ENCODE data around the gene TRIP12.
A peak's percentile ranks its signal among the peaks of the same experiment; 100 is the strongest.
"Not testable (repeated sequence)": the region's sequence is repeated elsewhere in the genome, so short reads cannot be mapped to it uniquely, and the experiment has no call there.

TRIP12 gene

GRCh38 chr2:229831805-229832509 lies 89.9 kb downstream of the TRIP12 start:
- no peak for DNase-seq (ENCODE audit: low read depth)

- DNase-seq (ENCODE audit: low read depth), result no peak
These were observed 96.3 kb downstream of the TRIP12 start for GRCh38 chr2:229825476-229825875.

GRCh38 chr2:229821316-229821715 lies 100.5 kb downstream of the TRIP12 start:
- DNase-seq (ENCODE audit: low read depth), result no peak

DNA sequence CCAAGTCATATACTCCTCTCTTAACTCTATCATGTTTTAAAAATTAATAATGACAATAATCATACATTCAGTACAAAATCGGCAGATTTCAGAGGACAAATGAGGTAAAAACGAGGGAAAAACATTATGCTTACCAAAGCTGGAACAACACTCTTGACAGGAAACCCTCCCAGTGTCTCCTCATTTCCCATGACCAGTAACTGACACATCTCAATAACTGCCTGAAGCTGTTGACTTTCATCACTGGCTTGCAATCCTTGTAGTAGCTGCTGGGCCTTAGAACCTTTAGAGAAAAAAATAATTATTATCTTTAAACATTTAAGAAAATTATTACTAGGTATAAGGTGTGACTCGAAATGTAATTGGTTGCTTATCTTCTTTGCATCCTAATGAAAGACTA lies 103.6 kb downstream of the TRIP12 start:
- DNase-seq (ENCODE audit: low read depth), result no peak

DNA sequence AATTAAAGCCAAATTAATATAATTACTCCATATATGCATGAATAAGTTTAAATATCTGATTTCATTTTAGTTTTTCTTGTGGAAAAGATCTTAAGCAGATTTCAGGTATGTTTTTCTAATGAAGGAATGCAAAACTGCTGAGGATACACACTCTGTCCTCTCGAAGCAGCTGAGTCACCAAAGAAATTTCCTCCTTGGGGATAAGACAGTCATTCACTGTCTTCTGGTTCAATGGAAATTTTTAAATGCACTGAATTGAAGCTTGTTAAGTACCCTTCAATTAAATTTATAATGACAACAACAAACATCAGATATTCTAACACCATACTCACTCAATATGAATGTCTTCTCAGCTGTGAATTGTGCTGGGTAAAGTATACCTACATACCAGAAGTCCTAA lies 106.0 kb downstream of the TRIP12 start:
- DNase-seq (ENCODE audit: low read depth), result no peak

DNA sequence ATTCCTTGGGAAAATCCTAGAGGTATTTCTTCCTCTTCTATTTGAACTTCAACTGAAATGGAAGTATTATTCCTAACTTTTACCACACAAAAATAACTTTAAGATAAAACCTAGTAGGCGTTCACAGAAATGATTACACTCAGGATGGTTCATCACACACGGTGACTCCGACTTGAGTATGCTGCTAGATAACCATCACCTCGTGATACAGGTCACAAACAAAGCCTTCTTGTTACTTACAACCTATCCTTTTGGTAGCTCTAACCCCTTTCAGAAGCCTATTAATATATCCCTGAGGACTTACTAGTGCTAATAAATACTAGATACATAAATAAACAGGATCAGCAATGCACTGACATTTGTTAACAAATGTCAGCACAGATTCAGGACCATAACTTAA lies 106.5 kb downstream of the TRIP12 start:
- no peak for DNase-seq (ENCODE audit: low read depth)

- DNase-seq (ENCODE audit: low read depth), result peak; percentile 46
These were observed 111.0 kb downstream of the TRIP12 start for GRCh38 chr2:229810786-229811185.

DNA sequence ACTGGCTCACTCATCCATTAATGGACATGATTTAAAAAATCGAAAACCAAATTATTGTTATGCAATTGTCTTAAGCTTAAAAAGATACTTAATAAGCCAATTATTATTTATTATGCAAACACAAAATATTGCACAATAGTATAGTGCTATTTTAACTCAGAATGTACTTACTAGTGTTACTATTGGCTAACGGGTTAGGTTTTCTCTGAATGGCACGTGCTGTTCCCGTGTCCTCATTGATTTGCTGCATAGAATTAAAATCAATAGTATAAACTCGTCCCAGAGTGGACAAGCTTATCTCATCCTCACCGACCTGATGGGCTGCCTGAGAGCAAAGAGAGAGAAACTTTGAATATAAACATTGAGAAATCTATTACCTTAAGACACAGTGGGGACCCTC lies 116.2 kb downstream of the TRIP12 start:
- no peak for DNase-seq (ENCODE audit: low read depth)

GRCh38 chr2:229802785-229803184 lies 119.0 kb downstream of the TRIP12 start:
- DNase-seq (ENCODE audit: low read depth), result no peak

DNA sequence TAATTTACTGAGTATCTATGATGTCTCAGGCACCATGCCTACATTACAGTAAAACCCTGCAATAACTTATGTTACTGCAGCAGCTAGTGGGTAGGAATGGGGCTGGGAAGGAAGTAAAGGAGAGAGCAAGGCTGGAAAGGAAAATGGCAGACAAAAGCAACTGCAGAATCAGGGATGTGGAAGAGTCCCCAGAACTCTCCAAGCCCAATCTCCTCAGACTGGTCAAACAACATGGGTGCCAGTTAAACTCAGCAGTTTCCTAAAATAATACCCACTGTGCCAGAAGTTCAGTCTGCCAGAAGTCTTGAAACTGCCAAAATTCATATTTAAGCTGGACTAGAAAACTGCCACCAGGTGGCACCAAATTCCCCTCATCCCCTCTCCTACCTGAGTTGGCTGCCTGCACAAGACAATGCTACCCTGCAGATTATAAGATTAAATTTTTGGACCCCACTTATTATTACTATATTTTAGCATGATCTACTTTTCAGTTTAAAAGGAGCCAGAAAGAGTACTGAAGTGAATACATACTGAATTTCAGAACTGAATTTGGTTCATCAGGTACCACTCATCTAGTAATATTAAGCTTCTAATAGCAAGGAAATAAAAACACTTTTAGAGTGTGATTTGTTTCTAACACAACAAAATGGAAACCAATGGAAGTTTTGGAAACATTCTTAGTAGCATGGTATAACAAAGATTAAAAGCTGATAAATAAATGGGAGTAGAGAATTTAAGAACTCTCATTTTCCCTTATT lies 120.6 kb downstream of the TRIP12 start:
- no peak for DNase-seq (ENCODE audit: low read depth)

DNA sequence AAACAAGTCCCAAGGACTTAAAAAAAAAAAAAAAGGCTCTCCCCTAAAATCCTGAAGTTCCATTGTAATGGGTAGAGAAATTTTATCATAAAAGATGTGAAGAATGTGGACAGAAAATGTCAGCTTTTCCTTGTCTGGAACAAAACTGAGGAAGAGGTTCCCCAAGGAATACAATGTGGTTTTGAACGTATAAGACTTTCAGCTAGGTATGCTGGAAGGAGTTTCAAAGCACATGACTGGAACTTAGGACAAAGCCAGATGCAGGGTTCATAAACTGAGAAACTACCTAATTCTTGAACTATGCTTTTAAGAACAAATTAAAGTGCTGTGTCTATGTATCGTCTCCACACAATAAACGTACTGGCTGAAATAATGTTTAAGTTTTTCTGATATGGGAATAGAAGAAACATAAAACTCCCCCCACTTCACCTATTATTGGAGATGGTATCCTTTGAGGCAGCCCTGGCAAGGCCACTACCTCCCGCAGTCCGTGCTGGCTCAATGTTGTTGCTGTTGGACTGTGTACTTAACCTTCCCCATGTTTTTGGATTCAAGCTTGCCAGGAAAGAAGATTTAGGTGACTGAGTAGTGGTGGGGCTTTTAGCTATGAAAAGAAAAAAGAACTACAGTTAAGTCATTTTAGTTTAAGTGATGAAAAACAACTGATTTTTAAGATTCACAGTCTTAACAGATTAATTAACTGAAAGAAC lies 123.2 kb downstream of the TRIP12 start:
- DNase-seq (ENCODE audit: low read depth), result no peak

DNA sequence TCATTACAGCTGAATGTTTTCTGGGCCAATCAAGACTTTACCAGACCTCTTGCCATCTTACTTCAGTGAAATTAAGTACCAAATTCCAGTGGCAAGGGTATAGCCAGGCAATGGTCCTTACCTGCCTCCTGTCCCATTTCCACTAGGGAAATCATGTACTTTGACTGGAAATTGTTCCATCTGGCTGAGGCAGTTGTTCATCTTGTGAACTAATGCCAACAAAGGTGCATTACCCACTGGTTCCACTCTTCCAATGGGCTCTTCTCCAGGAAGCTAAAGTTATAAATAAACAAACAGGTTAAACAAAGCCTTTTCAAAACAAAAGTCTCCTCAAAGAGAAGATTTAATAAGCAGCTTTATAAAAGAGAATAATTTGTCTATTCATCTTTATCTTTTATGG lies 126.8 kb downstream of the TRIP12 start:
- no peak for DNase-seq (ENCODE audit: low read depth)

DNA sequence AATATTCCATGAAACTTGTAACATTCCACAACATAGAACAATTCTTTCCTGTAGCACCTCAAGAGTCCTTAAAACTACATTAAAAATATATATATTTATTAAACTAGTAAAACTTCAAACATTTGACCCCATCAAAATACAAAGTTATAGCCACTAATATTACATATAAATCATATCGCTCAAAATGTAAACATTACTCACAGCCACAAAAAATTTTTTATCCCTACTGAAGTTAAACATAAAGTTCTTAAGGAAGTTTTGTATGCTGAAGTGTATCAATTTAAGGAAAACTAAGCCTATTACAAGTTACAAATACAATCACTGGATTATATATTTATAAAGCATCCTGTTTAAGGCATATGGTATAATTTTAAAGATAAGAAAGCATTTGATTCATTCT lies 127.2 kb downstream of the TRIP12 start:
- no peak for DNase-seq (ENCODE audit: low read depth)

DNA sequence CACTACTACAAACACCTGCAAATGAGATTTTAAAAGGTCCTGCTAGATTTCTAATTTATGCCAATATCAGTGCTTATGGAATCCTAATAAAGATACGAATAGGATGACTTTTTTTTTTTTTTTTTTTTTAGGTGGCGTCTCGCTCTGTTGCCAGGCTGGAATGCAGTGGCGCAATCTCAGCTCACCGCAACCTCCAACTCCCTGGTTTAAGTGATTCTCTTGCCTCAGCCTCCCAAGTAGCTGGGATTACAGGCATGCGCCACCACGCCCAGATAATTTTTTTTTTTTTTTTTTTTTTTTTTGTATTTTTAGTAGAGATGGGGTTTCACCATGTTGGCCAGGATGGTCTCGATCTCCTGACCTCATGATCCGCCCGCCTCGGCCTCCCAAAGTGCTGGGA lies 135.5 kb downstream of the TRIP12 start:
- DNase-seq (ENCODE audit: low read depth), result not testable (repeated sequence)

GRCh38 chr2:229784791-229785190 lies 137.0 kb downstream of the TRIP12 start:
- peak; percentile 5 for DNase-seq (ENCODE audit: low read depth)

GRCh38 chr2:229783108-229783721 lies 138.6 kb downstream of the TRIP12 start:
- no peak for DNase-seq (ENCODE audit: low read depth)

- DNase-seq (ENCODE audit: low read depth), result peak; percentile 10
These were observed 140.7 kb downstream of the TRIP12 start for GRCh38 chr2:229780856-229781773.

GRCh38 chr2:229779650-229780049 lies 142.2 kb downstream of the TRIP12 start:
- no peak for DNase-seq (ENCODE audit: low read depth)

- DNase-seq (ENCODE audit: low read depth), result no peak
These were observed 144.1 kb downstream of the TRIP12 start for GRCh38 chr2:229777716-229778115.

GRCh38 chr2:229775614-229776313 lies 146.0 kb downstream of the TRIP12 start:
- DNase-seq (ENCODE audit: low read depth), result no peak

GRCh38 chr2:229774237-229774636 lies 147.6 kb downstream of the TRIP12 start:
- DNase-seq (ENCODE audit: low read depth), result no peak

Data from GM04504 (cell line).